Type B pancreatic cell (in vitro differentiated cells): ENCODE results near the gene WIZ. TPM values are rescaled to one million over a fixed set of nuclear protein-coding genes. Genes with fewer than 3 reads are reported as not detected.

ENCODE experiments used
- DNase-seq: peaks from one replicate; pipeline ENCODE4 v3.0.0; 2021; ENCODE audit warnings: mixed read lengths; ENCODE audit not compliant: unreplicated experiment; ENCODE audit errors: extremely low spot score
- H3K27ac Mint-ChIP-seq: 2 replicates; pipeline ENCODE4 v1.8.0; 2021; ENCODE audit warnings: mild to moderate bottlenecking, mixed read lengths
- H3K27me3 Mint-ChIP-seq: 2 replicates; pipeline ENCODE4 v1.8.0; 2021; ENCODE audit warnings: mixed read lengths
- H3K36me3 Mint-ChIP-seq: 2 replicates; pipeline ENCODE4 v1.8.0; 2021; ENCODE audit warnings: mixed read lengths
- H3K4me1 Mint-ChIP-seq: one replicate; pipeline ENCODE4 v1.8.0; 2021; ENCODE audit warnings: mixed read lengths; ENCODE audit not compliant: unreplicated experiment
- H3K4me3 Mint-ChIP-seq: 2 replicates; pipeline ENCODE4 v1.8.0; 2021; ENCODE audit warnings: mild to moderate bottlenecking, mixed read lengths
- H3K9me3 Mint-ChIP-seq: 2 replicates; pipeline ENCODE4 v1.8.0; 2021; ENCODE audit warnings: mixed read lengths
- total RNA-seq: library from RNA; stranded (reverse); gene quantifications from 2 replicates; pipeline ENCODE4 v1.2.1, GENCODE V29; 2021; ENCODE audit warnings: low replicate concordance
- TF ChIP-seq, protein P1 (sequence below): fragments of 200-600 bp; sonication (generic); conservative IDR thresholded peaks from 2 replicates; pipeline ENCODE4 v1.5.0; 2021; ENCODE audit warnings: antibody characterized with exemption, mild to moderate bottlenecking

The WIZ gene
- total RNA-seq, 1 donor from 2014 or later: 45.8 TPM

- TF ChIP-seq, protein P1, sequence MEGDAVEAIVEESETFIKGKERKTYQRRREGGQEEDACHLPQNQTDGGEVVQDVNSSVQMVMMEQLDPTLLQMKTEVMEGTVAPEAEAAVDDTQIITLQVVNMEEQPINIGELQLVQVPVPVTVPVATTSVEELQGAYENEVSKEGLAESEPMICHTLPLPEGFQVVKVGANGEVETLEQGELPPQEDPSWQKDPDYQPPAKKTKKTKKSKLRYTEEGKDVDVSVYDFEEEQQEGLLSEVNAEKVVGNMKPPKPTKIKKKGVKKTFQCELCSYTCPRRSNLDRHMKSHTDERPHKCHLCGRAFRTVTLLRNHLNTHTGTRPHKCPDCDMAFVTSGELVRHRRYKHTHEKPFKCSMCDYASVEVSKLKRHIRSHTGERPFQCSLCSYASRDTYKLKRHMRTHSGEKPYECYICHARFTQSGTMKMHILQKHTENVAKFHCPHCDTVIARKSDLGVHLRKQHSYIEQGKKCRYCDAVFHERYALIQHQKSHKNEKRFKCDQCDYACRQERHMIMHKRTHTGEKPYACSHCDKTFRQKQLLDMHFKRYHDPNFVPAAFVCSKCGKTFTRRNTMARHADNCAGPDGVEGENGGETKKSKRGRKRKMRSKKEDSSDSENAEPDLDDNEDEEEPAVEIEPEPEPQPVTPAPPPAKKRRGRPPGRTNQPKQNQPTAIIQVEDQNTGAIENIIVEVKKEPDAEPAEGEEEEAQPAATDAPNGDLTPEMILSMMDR: no peak
- no peak for DNase-seq
- Mint-ChIP-seq H3K27ac (no peak overlapping the region), H3K9me3 (peaks cover 6% of the 10 kb centered on the region), H3K4me1 (peaks cover 13% of the 10 kb centered on the region), H3K36me3 (no peaks in the 10 kb centered on the region), H3K27me3 (peaks cover 10% of the 10 kb centered on the region), H3K4me3 (peak overlapping the region; percentile 48)
Measured at GRCh38 chr19:15447057-15447456, 2.7 kb downstream of the WIZ start.

GRCh38 chr19:15445807-15446376 lies 3.9 kb downstream of the WIZ start:
- Mint-ChIP-seq H3K27ac (no peak overlapping the region), H3K4me3 (no peak overlapping the region), H3K4me1 (peaks cover 13% of the 10 kb centered on the region), H3K27me3 (peaks cover 3% of the 10 kb centered on the region), H3K9me3 (peaks cover 6% of the 10 kb centered on the region), H3K36me3 (no peaks in the 10 kb centered on the region)
- DNase-seq: no peak
- TF ChIP-seq, protein P1: no peak

- no peak for DNase-seq
- TF ChIP-seq, protein P1: no peak
- Mint-ChIP-seq H3K4me1 (peaks cover 7% of the 10 kb centered on the region), H3K4me3 (no peak overlapping the region), H3K27ac (no peak overlapping the region), H3K9me3 (peaks cover under 1% of the 10 kb centered on the region), H3K36me3 (no peaks in the 10 kb centered on the region), H3K27me3 (no peaks in the 10 kb centered on the region)
Measured at GRCh38 chr19:15445227-15445605, 4.5 kb downstream of the WIZ start.

DNA sequence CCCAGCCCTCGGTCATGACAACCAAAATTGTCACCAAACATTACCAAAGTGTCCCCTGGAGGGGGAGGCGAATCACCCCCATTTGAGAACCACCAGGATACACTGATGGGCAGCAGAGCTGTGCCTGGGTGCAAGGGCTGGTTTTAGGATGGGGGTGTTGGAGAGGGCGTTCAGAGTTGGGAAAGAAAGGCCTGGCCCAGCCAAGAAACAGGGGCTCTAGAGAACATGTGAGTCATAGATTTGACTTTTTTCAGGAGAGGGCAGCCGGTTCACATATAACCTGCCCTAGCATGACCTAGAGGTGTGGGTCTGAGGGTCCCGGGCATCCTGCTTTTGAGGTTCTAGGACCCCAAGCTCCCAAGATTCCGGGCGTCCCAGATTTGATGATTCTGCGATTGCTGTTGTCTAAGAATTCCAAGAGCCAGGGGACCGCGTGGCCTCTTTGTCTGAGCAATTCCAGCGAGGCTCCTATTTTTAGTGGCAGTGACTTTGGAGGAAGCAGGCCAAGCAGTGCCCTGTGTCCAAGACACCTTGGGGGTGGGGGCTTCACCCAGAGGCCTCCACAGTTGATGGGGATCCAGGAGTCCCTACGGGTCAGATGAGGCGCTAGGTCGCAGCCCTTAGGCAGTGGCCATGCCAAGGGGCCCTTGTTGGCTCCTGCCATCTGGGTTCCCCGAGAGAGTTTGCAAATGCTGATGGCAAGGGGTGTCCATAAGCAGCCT lies 5.1 kb downstream of the WIZ start:
- no peak for DNase-seq

DNA sequence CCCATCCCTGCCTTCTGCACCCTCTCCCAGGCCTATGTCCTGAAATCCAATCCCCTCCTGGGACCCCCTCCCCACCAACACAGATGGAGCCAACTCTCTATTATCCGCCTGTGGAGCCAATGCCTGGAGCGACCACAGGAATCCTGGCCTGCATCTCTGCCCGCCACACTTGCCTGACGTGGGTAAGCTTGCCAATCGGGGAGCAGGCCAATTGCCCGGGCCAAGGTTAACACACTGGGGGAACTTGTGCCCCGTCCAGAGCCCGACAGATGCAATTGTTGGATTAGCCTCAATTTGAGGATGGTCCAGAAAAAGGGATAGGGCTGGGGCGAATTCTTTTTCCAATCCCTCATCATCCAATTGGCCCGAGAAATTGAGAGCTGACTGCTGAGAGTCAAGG lies 5.9 kb downstream of the WIZ start:
- Mint-ChIP-seq H3K4me3 (no peak overlapping the region), H3K36me3 (no peaks in the 10 kb centered on the region), H3K9me3 (no peaks in the 10 kb centered on the region), H3K27me3 (no peaks in the 10 kb centered on the region), H3K4me1 (peaks cover 5% of the 10 kb centered on the region), H3K27ac (no peak overlapping the region)
- TF ChIP-seq, protein P1: no peak
- DNase-seq: no peak

More for the DNA sequence above, 5.1 kb downstream of the WIZ start:
- no peaks in the 10 kb centered on the region for H3K36me3 Mint-ChIP-seq
- H3K27me3 Mint-ChIP-seq: no peaks in the 10 kb centered on the region
- H3K4me1 Mint-ChIP-seq: peaks cover 6% of the 10 kb centered on the region
- TF ChIP-seq, protein P1: no peak
- no peaks in the 10 kb centered on the region for H3K9me3 Mint-ChIP-seq
- H3K27ac Mint-ChIP-seq: no peak overlapping the region
- H3K4me3 Mint-ChIP-seq: no peak overlapping the region
